HepG2 (cell line): ENCODE measurements around the gene GCH1. TPM values are rescaled to one million over a fixed set of nuclear protein-coding genes. Genes with fewer than 3 reads are reported as not detected.

ENCODE experiments used
- FOXO1 ChIP-seq: sonication (generic); formaldehyde crosslinking; IDR thresholded peaks from 2 replicates; pipeline ENCODE4 v1.4.0; 2020; ENCODE audit warnings: missing genetic modification reagents
- HDAC2 ChIP-seq: sonication (generic); formaldehyde crosslinking; IDR thresholded peaks from 2 replicates; pipeline ENCODE4 v1.4.0; 2020; ENCODE audit warnings: missing genetic modification reagents
- JUN ChIP-seq: sonication (generic); formaldehyde crosslinking; IDR thresholded peaks from 2 replicates; pipeline ENCODE4 v1.4.0; 2020; ENCODE audit warnings: mild to moderate bottlenecking, missing genetic modification reagents
- MLLT10 ChIP-seq: sonication (generic); formaldehyde crosslinking; IDR thresholded peaks from 2 replicates; pipeline ENCODE4 v1.4.0; 2020; ENCODE audit warnings: missing genetic modification reagents
- POLR2G ChIP-seq: fragments of 200-400 bp; formaldehyde crosslinking; IDR thresholded peaks from 2 replicates; pipeline ENCODE4 v1.6.1; 2018; ENCODE audit warnings: mild to moderate bottlenecking, low read depth, low read length, moderate library complexity
- ZNF547 ChIP-seq: sonication (generic); formaldehyde crosslinking; IDR thresholded peaks from 2 replicates; pipeline ENCODE4 v1.5.1; 2020; ENCODE audit warnings: mild to moderate bottlenecking, missing genetic modification reagents
- ZNF577 ChIP-seq: sonication (generic); formaldehyde crosslinking; IDR thresholded peaks from 2 replicates; pipeline ENCODE4 v1.4.0; 2020; ENCODE audit warnings: mild to moderate bottlenecking, low read depth, missing genetic modification reagents, borderline replicate concordance
- polyA plus RNA-seq, 8 experiments: library from polyadenylated mRNA; depleted of rRNA in 3 of 8; stranded (reverse) in 7 of 8; unstranded in 1 of 8; fragments of >200 nt; fragmentation: Illumina TruSeq in 4 of 8; extraction: Trizol in 4 of 8; gene quantifications; 2 replicates each; pipeline versions ENCODE4 v1.2.1 to v1.2.3, GENCODE V29; 2011 to 2016; ENCODE audit warnings: low read depth in 4 of 8, missing spikeins in 1 of 8, mixed read lengths in 1 of 8; ENCODE audit not compliant: insufficient read depth in 1 of 8
- total RNA-seq, 5 experiments: library from RNA; depleted of rRNA; stranded (reverse); fragments of >200 nt; fragmentation: Illumina TruSeq; extraction: Trizol; gene quantifications; 2 replicates each; pipeline ENCODE4 v1.2.3, GENCODE V29; 2016; ENCODE audit warnings: low read depth in 1 of 5
- TF ChIP-seq, protein P1 (sequence below): sonication (generic); formaldehyde crosslinking; IDR thresholded peaks from 2 replicates; pipeline ENCODE4 v1.8.1; 2023; ENCODE audit warnings: mild to moderate bottlenecking, missing genetic modification reagents, borderline replicate concordance
- TF ChIP-seq, protein P2 (sequence below): sonication (generic); formaldehyde crosslinking; IDR thresholded peaks from 2 replicates; pipeline ENCODE4 v1.5.1; 2020; ENCODE audit warnings: mild to moderate bottlenecking, missing genetic modification reagents, borderline replicate concordance
- TF ChIP-seq, protein P3 (sequence below): sonication (generic); formaldehyde crosslinking; IDR thresholded peaks from 2 replicates; pipeline ENCODE4 v1.8.0; 2022; ENCODE audit warnings: mild to moderate bottlenecking, missing genetic modification reagents; ENCODE audit not compliant: insufficient replicate concordance
- TF ChIP-seq, protein P4 (sequence below): sonication (generic); formaldehyde crosslinking; IDR thresholded peaks from 2 replicates; pipeline ENCODE4 v1.4.0; 2020; ENCODE audit warnings: missing genetic modification reagents, mild to moderate bottlenecking, borderline replicate concordance
- TF ChIP-seq, protein P5 (sequence below): IDR thresholded peaks from 2 replicates; pipeline ENCODE4 v1.6.1; 2016; ENCODE audit warnings: mild to moderate bottlenecking
- TF ChIP-seq, protein P6 (sequence below): sonication (generic); formaldehyde crosslinking; IDR thresholded peaks from 2 replicates; pipeline ENCODE4 v1.8.1; 2023; ENCODE audit warnings: missing genetic modification reagents, mild to moderate bottlenecking, borderline replicate concordance
- TF ChIP-seq, protein P7 (sequence below): sonication (generic); formaldehyde crosslinking; IDR thresholded peaks from 2 replicates; pipeline ENCODE4 v1.4.0; 2020; ENCODE audit warnings: missing genetic modification reagents, mild to moderate bottlenecking, borderline replicate concordance

The GCH1 gene
- total and polyA plus RNA-seq, 2 of the 13 experiments (the other 11 are each of a cell fraction or from before 2014, with no cell fraction given) = 15.0 to 25.2 TPM

DNA sequence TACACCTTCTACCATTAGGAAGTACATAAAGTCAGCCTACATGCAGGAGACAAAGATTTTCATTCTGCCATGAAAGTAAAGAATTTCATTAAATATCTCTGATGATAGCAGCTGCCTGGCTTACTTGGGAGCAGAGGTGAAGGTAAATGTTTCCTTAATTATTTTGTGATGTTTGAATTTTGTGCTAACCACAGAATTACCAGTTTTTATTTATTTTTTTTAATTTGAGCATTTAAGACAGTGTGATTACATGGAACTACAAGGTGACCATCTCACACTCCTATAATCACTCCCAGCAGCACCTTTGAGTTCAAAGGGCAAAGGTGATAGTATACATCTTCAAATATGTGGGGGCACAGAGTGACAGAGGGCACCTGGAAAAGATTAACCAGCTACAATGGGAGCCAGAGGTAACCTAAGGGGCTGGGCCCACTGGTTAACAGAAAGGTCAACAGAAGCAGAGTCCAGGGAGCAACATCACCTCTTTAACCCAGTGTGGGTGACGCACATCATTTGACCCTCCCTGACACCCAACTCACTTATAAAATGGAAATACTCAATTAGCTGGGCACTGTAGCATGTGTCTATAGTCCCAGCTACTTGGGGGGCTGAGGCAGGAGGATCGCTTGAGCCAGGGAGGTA is 65.0 kb downstream of the GCH1 start (continued):
- TF ChIP-seq, protein P1, sequence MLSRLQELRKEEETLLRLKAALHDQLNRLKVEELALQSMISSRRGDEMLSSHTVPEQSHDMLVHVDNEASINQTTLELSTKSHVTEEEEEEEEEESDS (CRISPR knock-in tag) = no peak
- TF ChIP-seq, protein P2, sequence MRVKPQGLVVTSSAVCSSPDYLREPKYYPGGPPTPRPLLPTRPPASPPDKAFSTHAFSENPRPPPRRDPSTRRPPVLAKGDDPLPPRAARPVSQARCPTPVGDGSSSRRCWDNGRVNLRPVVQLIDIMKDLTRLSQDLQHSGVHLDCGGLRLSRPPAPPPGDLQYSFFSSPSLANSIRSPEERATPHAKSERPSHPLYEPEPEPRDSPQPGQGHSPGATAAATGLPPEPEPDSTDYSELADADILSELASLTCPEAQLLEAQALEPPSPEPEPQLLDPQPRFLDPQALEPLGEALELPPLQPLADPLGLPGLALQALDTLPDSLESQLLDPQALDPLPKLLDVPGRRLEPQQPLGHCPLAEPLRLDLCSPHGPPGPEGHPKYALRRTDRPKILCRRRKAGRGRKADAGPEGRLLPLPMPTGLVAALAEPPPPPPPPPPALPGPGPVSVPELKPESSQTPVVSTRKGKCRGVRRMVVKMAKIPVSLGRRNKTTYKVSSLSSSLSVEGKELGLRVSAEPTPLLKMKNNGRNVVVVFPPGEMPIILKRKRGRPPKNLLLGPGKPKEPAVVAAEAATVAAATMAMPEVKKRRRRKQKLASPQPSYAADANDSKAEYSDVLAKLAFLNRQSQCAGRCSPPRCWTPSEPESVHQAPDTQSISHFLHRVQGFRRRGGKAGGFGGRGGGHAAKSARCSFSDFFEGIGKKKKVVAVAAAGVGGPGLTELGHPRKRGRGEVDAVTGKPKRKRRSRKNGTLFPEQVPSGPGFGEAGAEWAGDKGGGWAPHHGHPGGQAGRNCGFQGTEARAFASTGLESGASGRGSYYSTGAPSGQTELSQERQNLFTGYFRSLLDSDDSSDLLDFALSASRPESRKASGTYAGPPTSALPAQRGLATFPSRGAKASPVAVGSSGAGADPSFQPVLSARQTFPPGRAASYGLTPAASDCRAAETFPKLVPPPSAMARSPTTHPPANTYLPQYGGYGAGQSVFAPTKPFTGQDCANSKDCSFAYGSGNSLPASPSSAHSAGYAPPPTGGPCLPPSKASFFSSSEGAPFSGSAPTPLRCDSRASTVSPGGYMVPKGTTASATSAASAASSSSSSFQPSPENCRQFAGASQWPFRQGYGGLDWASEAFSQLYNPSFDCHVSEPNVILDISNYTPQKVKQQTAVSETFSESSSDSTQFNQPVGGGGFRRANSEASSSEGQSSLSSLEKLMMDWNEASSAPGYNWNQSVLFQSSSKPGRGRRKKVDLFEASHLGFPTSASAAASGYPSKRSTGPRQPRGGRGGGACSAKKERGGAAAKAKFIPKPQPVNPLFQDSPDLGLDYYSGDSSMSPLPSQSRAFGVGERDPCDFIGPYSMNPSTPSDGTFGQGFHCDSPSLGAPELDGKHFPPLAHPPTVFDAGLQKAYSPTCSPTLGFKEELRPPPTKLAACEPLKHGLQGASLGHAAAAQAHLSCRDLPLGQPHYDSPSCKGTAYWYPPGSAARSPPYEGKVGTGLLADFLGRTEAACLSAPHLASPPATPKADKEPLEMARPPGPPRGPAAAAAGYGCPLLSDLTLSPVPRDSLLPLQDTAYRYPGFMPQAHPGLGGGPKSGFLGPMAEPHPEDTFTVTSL (CRISPR knock-in tag) = peak; percentile 94
- TF ChIP-seq MLLT10 (CRISPR knock-in tag) (no peak), FOXO1 (CRISPR knock-in tag) (peak; percentile 78; the same call in 1 of the 2 replicates), ZNF547 (CRISPR knock-in tag) (no peak), HDAC2 (CRISPR knock-in tag) (peak; percentile 94), ZNF577 (CRISPR knock-in tag) (no peak), POLR2G (no peak; the same call in 1 of the 2 replicates), JUN (CRISPR knock-in tag) (no peak; the same call in 1 of the 2 replicates)
- TF ChIP-seq, protein P3, sequence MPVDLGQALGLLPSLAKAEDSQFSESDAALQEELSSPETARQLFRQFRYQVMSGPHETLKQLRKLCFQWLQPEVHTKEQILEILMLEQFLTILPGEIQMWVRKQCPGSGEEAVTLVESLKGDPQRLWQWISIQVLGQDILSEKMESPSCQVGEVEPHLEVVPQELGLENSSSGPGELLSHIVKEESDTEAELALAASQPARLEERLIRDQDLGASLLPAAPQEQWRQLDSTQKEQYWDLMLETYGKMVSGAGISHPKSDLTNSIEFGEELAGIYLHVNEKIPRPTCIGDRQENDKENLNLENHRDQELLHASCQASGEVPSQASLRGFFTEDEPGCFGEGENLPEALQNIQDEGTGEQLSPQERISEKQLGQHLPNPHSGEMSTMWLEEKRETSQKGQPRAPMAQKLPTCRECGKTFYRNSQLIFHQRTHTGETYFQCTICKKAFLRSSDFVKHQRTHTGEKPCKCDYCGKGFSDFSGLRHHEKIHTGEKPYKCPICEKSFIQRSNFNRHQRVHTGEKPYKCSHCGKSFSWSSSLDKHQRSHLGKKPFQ (CRISPR knock-in tag) = peak; percentile 65
- TF ChIP-seq, protein P4, sequence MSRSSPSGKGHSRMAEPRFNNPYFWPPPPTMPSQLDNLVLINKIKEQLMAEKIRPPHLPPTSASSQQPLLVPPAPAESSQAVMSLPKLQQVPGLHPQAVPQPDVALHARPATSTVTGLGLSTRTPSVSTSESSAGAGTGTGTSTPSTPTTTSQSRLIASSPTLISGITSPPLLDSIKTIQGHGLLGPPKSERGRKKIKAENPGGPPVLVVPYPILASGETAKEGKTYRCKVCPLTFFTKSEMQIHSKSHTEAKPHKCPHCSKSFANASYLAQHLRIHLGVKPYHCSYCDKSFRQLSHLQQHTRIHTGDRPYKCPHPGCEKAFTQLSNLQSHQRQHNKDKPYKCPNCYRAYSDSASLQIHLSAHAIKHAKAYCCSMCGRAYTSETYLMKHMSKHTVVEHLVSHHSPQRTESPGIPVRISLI (CRISPR knock-in tag) = peak; percentile 56; the same call in 1 of the 2 replicates
- TF ChIP-seq, protein P5, sequence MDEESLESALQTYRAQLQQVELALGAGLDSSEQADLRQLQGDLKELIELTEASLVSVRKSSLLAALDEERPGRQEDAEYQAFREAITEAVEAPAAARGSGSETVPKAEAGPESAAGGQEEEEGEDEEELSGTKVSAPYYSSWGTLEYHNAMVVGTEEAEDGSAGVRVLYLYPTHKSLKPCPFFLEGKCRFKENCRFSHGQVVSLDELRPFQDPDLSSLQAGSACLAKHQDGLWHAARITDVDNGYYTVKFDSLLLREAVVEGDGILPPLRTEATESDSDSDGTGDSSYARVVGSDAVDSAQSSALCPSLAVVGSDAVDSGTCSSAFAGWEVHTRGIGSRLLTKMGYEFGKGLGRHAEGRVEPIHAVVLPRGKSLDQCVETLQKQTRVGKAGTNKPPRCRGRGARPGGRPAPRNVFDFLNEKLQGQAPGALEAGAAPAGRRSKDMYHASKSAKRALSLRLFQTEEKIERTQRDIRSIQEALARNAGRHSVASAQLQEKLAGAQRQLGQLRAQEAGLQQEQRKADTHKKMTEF (CRISPR knock-in tag) = peak; percentile 77
- TF ChIP-seq, protein P6, sequence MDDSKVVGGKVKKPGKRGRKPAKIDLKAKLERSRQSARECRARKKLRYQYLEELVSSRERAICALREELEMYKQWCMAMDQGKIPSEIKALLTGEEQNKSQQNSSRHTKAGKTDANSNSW (CRISPR knock-in tag) = no peak
- TF ChIP-seq, protein P7, sequence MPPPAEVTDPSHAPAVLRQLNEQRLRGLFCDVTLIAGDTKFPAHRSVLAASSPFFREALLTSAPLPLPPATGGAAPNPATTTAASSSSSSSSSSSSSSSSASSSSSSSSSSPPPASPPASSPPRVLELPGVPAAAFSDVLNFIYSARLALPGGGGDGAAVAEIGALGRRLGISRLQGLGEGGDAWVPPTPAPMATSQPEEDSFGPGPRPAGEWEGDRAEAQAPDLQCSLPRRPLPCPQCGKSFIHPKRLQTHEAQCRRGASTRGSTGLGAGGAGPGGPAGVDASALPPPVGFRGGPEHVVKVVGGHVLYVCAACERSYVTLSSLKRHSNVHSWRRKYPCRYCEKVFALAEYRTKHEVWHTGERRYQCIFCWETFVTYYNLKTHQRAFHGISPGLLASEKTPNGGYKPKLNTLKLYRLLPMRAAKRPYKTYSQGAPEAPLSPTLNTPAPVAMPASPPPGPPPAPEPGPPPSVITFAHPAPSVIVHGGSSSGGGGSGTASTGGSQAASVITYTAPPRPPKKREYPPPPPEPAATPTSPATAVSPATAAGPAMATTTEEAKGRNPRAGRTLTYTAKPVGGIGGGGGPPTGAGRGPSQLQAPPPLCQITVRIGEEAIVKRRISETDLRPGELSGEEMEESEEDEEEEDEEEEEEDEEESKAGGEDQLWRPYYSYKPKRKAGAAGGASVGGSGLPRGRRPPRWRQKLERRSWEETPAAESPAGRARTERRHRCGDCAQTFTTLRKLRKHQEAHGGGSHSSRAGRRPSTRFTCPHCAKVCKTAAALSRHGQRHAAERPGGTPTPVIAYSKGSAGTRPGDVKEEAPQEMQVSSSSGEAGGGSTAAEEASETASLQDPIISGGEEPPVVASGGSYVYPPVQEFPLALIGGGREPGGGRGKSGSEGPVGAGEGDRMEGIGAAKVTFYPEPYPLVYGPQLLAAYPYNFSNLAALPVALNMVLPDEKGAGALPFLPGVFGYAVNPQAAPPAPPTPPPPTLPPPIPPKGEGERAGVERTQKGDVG = no peak
